ENCODE results near the gene DRD5. TPM values are rescaled to one million over a fixed set of nuclear protein-coding genes. Genes with fewer than 3 reads are reported as not detected.
A peak's percentile ranks its signal among the peaks of the same experiment; 100 is the strongest.
"Not testable (repeated sequence)": the region's sequence is repeated elsewhere in the genome, so short reads cannot be mapped to it uniquely, and the experiment has no call there.

DRD5 gene
- polyA plus RNA-seq (2014; cell fraction: cytosol; rRNA removed), result not detected in 2 replicates
- not detected in 2 replicates for polyA plus RNA-seq (2014; cell fraction: nucleus; rRNA removed)

GRCh38 chr4:9781343-9782135 is at the start of gene DRD5:
Gene DRD5, plus strand, starts transcription at chr4:9781634. Its CDS starts 396 bp downstream, at chr4:9782030.
- DNase-seq (ENCODE audit: low spot score), result no peak

GRCh38 chr4:9732256-9732655 is 49.2 kb upstream of the DRD5 start:
- DNase-seq (ENCODE audit: low spot score), result not testable (repeated sequence)

GRCh38 chr4:9735515-9735914 is 45.9 kb upstream of the DRD5 start:
- DNase-seq (ENCODE audit: low spot score), result no peak

- DNase-seq (ENCODE audit: low spot score), result not testable (repeated sequence)
Observed at GRCh38 chr4:9737280-9737679, 44.2 kb upstream of the DRD5 start.

GRCh38 chr4:9743789-9744188 is 37.6 kb upstream of the DRD5 start:
- DNase-seq (ENCODE audit: low spot score), result not testable (repeated sequence)

GRCh38 chr4:9745782-9746181 is 35.7 kb upstream of the DRD5 start:
- no peak for DNase-seq (ENCODE audit: low spot score)

- no peak for DNase-seq (ENCODE audit: low spot score)
Observed at GRCh38 chr4:9758641-9759317, 22.7 kb upstream of the DRD5 start.

GRCh38 chr4:9762823-9763475 is 18.5 kb upstream of the DRD5 start:
- DNase-seq (ENCODE audit: low spot score), result peak; percentile 37

GRCh38 chr4:9764155-9764696 is 17.2 kb upstream of the DRD5 start:
- DNase-seq (ENCODE audit: low spot score), result no peak

- DNase-seq (ENCODE audit: low spot score), result no peak
Observed at GRCh38 chr4:9765091-9765490, 16.3 kb upstream of the DRD5 start.

GRCh38 chr4:9769321-9769720 is 12.1 kb upstream of the DRD5 start:
- DNase-seq (ENCODE audit: low spot score), result no peak

- no peak for DNase-seq (ENCODE audit: low spot score)
Observed at GRCh38 chr4:9771034-9771433, 10.4 kb upstream of the DRD5 start.

- no peak for DNase-seq (ENCODE audit: low spot score)
Observed at GRCh38 chr4:9773471-9773870, 8.0 kb upstream of the DRD5 start.

GRCh38 chr4:9782136-9782436 is 652 bp downstream of the DRD5 start:
- DNase-seq (ENCODE audit: low spot score), result no peak

GRCh38 chr4:9785891-9786290 is 4.5 kb downstream of the DRD5 start:
- not testable (repeated sequence) for DNase-seq (ENCODE audit: low spot score)

- no peak for DNase-seq (ENCODE audit: low spot score)
Observed at GRCh38 chr4:9792381-9792780, 10.9 kb downstream of the DRD5 start.

- DNase-seq (ENCODE audit: low spot score), result not testable (repeated sequence)
Observed at GRCh38 chr4:9796641-9797040, 15.2 kb downstream of the DRD5 start.

- DNase-seq (ENCODE audit: low spot score), result no peak
Observed at GRCh38 chr4:9800848-9801247, 19.4 kb downstream of the DRD5 start.

GRCh38 chr4:9804918-9805317 is 23.5 kb downstream of the DRD5 start:
- DNase-seq (ENCODE audit: low spot score), result no peak

GRCh38 chr4:9808077-9808476 is 26.6 kb downstream of the DRD5 start:
- DNase-seq (ENCODE audit: low spot score), result no peak

- DNase-seq (ENCODE audit: low spot score), result no peak
Observed at GRCh38 chr4:9811806-9812205, 30.4 kb downstream of the DRD5 start.
